Measurements from ENCODE around the gene ZNF518A. TPM values are rescaled to one million over a fixed set of nuclear protein-coding genes. Genes with fewer than 3 reads are reported as not detected.

ZNF518A gene
- total and polyA plus RNA-seq, 2 donors: 15.8 to 19.4 TPM

- H3K27ac ChIP-seq (ENCODE audit: low read depth in 1 of 2, low read length in 1 of 2): no peak overlapping the region
- no peaks in the 10 kb centered on the region for H3K36me3 ChIP-seq (ENCODE audit: control insufficient read depth in 2 of 2, insufficient read depth in 2 of 2, low read length in 1 of 2)
- DNase-seq (ENCODE audit: low read depth in 6 of 9, low spot score in 9 of 9): no peak
- WGBS: 90% methylated on average over 5 of the region's 5 CpGs
- H3K4me3 ChIP-seq (ENCODE audit: low read length in 2 of 2): no peak overlapping the region
- no peaks in the 10 kb centered on the region for H3K4me1 ChIP-seq (ENCODE audit: control insufficient read depth in 2 of 2, insufficient read depth in 2 of 2, low read length in 2 of 2)
- no peaks in the 10 kb centered on the region for H3K27me3 ChIP-seq (ENCODE audit: control insufficient read depth in 2 of 2, insufficient read depth in 1 of 2, low read length in 1 of 2)
- H3K9me3 ChIP-seq (ENCODE audit: control insufficient read depth in 2 of 2, insufficient read depth in 1 of 2, low read length in 1 of 2): no peaks in the 10 kb centered on the region
These were observed 78.8 kb downstream of the ZNF518A start for GRCh38 chr10:96208946-96209345.

GRCh38 chr10:96211764-96212163 lies 81.7 kb downstream of the ZNF518A start:
- no peaks in the 10 kb centered on the region for H3K36me3 ChIP-seq (ENCODE audit: control insufficient read depth in 2 of 2, insufficient read depth in 2 of 2, low read length in 1 of 2)
- H3K27ac ChIP-seq (ENCODE audit: low read depth in 1 of 2, low read length in 1 of 2): no peak overlapping the region
- H3K27me3 ChIP-seq (ENCODE audit: control insufficient read depth in 2 of 2, insufficient read depth in 1 of 2, low read length in 1 of 2): no peaks in the 10 kb centered on the region
- H3K4me1 ChIP-seq (ENCODE audit: control insufficient read depth in 2 of 2, insufficient read depth in 2 of 2, low read length in 2 of 2): no peaks in the 10 kb centered on the region
- H3K4me3 ChIP-seq (ENCODE audit: low read length in 2 of 2): no peak overlapping the region
- H3K9me3 ChIP-seq (ENCODE audit: control insufficient read depth in 2 of 2, insufficient read depth in 1 of 2, low read length in 1 of 2): no peaks in the 10 kb centered on the region
- no peak for DNase-seq (ENCODE audit: low read depth in 6 of 9, low spot score in 9 of 9)

- 96% methylated on average over 1 of the region's 1 CpG for WGBS
- Histone ChIP-seq H3K9me3 (ENCODE audit: control insufficient read depth in 2 of 2, insufficient read depth in 1 of 2, low read length in 1 of 2) (no peaks in the 10 kb centered on the region), H3K4me3 (ENCODE audit: low read length in 2 of 2) (no peak overlapping the region), H3K27me3 (ENCODE audit: control insufficient read depth in 2 of 2, insufficient read depth in 1 of 2, low read length in 1 of 2) (no peaks in the 10 kb centered on the region), H3K36me3 (ENCODE audit: control insufficient read depth in 2 of 2, insufficient read depth in 2 of 2, low read length in 1 of 2) (no peaks in the 10 kb centered on the region), H3K4me1 (ENCODE audit: control insufficient read depth in 2 of 2, insufficient read depth in 2 of 2, low read length in 2 of 2) (no peaks in the 10 kb centered on the region), H3K27ac (ENCODE audit: low read depth in 1 of 2, low read length in 1 of 2) (no peak overlapping the region)
- DNase-seq (ENCODE audit: low read depth in 6 of 9, low spot score in 9 of 9): no peak
These were observed 82.8 kb downstream of the ZNF518A start for GRCh38 chr10:96212911-96213310.

Other genes with a start within 250 kb of the ZNF518A start
- 0.33 TPM for gene CC2D2B, start 222.3 kb upstream of the ZNF518A start, total RNA-seq
- gene CC2D2B, start 222.3 kb upstream of the ZNF518A start, polyA plus RNA-seq: 0.27 TPM
- gene CCNJ, start 86.7 kb upstream of the ZNF518A start, total RNA-seq: 4.5 TPM
- gene CCNJ, start 86.7 kb upstream of the ZNF518A start, polyA plus RNA-seq: 4.1 TPM
- 7.2 TPM for gene BLNK, start 141.3 kb downstream of the ZNF518A start, total RNA-seq
- gene BLNK, start 141.3 kb downstream of the ZNF518A start, polyA plus RNA-seq: 11.2 TPM
- 38.7 TPM for gene DNTT, start 174.1 kb downstream of the ZNF518A start, total RNA-seq
- 38.4 TPM for gene DNTT, start 174.1 kb downstream of the ZNF518A start, polyA plus RNA-seq
- gene OPALIN, start 228.7 kb downstream of the ZNF518A start, total RNA-seq: under 0.01 TPM
- 0.18 TPM for gene OPALIN, start 228.7 kb downstream of the ZNF518A start, polyA plus RNA-seq

All from thymus (tissue), 11 donors.